HG03442 (cell line): ENCODE measurements around the gene ATRIP.
A peak's percentile ranks its signal among the peaks of the same experiment; 100 is the strongest.
"Not testable (repeated sequence)": the region's sequence is repeated elsewhere in the genome, so short reads cannot be mapped to it uniquely, and the experiment has no call there.

ENCODE experiments used
- ATAC-seq: cut with Tn5 transposase; IDR thresholded peaks from one replicate; pipeline ENCODE4 v1.9.1; 2021; ENCODE audit warnings: mild to moderate bottlenecking, moderate library complexity; ENCODE audit not compliant: unreplicated experiment

The ATRIP gene

DNA sequence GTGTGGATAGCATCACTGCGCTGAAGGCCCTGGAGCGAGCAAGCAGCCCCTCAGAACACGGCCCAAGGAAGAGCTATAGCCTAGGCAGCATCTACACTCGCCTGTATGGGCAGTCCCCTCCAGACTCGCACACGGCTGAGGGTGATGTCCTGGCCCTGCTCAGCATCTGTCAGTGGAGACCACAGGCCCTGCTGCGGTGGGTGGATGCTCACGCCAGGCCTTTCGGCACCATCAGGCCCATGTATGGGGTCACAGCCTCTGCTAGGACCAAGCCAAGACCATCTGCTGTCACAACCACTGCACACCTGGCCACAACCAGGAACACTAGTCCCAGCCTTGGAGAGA, 20.5 kb downstream of the ATRIP start:
- ATAC-seq: no peak

DNA sequence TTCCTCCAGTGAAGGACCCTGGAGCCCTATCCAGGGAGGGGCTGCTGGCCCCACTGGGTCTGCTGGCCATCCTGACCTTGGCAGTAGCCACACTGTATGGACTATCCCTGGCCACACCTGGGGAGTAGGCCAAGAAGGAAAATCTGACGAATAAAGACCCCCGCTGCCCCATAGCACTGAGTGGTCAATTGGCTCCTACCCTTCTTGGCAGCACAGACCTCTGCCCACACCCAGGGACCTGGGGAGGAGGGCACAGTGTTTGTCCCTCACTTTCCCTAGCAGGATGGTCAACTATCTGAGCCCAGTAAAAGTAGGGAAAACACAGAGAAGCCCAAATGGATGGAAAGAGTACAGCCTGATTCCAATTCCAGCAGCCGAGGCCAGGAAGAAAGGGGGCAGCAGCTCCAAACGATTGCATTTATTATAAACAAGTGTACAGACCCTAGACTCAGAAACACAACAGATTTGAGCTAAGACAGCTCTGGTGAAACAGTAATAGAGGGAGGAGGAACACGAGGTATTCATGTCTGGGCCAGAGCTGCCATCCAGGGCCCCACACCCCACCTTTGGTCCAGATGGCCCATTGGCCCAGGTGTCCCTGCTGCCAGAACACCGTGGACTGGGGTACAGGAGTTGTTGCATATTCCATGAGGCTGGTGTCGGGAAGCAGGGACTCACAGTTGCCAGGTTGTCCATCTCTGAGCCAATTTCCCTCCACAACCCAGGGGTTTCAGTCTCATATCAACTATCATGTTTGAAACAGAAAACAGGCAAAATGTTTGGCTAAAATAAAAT, 21.1 kb downstream of the ATRIP start:
- no peak for ATAC-seq

DNA sequence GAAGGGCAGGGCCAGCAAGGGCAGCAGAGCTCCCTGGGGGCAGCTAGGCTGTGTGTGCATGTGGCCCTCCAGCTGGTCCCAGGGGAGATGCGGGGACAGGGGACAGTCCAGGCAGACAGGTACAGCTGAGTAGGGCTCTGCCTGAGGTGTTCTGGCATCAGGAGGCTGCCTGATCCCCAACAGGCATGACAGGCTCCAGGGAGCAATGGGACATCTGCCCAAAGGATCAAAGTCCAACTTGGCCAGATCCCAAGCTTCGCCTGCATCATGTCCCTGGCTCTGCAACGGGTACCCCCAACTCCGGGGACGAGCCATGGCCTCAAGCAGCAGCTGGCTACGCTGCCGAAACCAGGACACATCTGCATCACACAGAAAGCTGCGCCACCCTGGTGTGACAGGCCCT, 21.8 kb downstream of the ATRIP start:
- no peak for ATAC-seq

DNA sequence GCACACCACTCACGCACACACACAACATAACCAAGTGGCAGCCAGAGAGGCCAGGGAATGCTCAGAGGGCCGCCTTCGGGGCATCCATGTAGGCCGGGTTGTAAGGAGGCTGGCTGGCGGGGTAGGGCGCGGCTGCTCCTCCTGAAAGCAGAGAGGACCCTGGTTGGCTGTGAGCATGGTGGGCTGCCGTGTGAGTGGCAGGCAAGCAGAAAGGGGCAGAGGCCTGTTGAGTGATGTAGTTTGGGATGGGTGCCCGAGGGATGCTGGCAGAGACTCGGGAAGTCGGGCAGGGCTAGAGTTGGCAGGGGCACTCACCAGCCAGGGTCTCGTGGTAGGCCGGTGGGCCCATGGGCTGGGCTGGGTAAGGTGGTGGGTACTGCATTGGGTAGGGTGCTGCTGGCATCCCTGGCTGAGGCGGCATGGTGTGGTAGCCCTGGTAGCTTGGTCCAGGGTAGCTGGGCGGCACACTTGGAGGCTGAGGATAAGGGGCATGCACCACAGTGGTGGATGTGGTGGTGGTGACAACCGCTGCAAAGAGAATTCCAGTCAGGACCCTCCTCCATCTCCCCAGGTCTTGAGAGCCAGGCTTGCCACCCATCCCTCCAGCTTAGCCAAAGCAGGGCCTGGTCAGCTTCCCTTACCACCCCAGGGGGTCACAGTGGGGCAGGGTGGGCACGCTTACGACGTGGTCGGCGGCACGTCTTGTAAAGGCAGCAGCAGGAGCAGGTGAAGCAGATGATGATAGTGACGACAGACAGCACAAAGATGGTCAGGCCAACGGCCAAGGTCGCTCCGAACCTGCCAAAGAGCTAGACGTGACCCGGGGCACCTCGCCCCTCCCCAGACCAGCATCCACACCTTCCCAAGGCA, 22.7 kb downstream of the ATRIP start:
- ATAC-seq: no peak

DNA sequence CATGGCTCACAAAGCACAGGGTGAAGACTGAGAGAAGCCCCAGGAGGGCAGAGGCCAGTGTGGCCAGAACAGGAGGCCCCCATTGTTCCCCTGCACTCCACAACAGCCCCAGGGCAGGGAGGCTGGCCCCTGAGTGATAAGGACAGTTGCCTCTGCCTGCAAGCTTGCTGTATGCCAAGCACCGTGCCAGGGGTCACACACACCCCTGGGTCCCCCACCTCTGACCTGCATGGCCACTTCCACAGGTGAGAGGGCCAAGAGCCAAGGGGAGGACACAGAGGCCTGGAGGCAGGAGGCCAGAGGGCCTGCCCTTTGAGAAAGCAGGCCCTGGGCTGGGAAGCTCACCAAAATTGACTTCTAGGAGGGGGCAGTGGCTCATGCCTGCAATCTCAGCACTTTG, 23.7 kb downstream of the ATRIP start:
- ATAC-seq: no peak

DNA sequence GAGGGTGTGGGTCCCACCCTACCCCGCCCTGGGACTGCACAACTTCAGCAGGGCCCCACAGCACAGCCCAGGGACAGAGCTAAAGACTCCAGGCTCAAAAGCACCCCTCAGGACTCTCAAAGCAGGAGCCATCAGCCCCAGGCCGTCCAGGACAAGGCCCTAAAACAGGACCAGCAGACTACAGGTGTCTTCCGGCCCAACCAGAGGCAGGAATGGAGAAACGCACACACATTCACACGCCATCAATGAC, 26.1 kb downstream of the ATRIP start:
- no peak for ATAC-seq

DNA sequence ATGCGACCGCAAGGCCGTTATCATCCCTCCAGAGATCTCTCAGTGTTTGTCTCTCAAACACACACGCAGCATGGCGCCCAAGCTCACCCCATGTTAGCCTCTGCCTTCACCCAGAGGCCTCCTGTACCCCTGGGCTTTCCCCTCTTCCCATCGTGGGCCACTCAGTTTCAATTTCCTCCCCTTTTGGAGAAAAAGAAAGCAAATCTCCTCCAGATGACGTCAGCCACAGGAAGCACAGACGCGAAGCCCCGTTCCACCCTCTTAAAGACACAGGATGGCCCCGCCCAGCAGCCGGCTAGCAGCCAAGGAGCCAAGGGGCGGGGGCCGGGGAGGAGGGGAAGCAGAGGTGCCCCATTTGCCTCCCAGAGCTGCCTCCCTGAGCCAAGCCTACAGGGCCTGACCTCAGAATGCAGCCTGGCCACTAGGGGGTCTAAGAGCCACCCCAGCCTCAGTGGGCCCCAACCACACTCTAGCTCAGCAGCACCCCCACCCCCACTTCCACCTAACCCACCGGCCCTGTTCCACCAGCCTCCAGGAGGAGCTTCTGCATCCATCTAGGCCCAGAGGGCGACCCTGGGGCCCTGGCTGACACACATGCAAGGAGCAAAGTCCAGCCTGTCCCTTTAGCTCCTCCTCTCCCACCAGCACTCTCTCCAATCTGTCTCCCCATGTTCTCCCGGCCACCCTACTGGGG, 26.5 kb downstream of the ATRIP start:
- ATAC-seq: peak; percentile 73

DNA sequence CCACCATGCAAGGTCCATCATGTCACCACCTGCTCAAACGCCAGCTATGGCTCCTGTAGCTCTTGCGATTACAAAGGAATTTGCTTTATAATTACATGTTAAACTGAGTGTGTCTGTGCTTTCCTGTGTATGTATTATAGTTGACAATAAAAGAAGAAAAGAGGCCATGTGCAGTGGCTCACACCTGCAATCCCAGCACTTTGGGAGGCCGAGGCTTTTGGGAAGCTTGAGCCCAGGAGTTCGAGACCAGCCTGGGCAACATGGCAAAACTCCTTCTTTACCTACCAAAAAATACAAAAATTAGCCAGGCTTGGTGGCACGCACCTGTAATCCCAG, 27.0 kb downstream of the ATRIP start:
- ATAC-seq: no peak

DNA sequence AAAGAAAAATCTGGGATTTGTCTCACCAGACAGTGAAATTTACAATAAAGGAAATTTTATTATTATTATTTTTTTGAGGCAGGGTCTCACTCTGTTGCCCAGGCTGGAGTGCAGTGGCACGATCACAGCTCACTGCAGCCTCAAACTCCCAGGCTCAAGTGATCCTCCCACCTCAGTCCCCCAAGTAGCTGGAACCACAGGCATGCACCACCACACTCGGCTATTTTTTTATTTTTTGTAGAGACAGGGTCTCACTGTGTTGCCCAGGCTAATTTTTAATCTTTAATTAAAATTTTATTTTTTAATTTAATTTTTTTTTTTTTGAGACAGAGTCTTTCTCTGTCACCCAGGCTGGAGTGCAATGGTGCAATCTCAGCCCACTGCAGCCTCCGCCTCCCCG, 27.5 kb downstream of the ATRIP start:
- not testable (repeated sequence) for ATAC-seq

DNA sequence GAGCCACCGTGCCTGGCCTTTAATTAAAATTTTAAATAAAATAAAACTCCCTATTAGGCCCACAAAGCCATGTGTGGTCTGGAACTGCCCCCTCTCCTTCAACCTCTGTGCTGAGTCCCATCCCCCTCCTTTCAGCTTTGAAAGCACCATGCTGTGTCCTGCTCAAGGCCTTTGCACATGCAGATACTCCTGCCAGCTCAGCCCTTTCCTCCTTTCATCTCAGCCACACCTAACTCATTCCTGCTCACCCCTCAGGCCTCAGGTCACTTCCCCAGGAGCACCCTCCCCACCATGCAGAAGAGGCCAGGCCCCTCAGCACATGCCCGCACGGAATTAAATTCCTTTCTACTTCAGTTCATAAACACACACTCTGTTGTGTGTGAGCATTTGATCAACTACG, 28.1 kb downstream of the ATRIP start:
- ATAC-seq: no peak

DNA sequence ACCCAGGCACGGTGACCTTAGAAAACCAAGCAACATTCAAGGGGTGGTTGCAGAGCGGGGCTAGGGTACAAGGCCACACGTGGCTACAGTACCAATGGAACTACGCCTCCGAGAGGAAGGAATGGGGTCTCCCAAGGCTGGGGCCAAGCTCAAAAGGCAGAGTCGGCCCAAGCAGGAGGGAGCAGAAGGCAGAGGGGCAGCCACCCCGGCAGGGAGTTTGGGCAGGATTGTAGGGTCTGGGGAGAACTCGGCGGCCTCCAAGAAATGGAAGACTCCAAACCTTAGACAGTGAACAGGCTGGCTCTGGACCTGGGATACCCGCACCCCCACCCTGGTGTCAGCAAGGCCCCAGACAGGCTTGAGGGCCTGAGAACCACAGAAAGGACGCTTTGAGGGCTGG, 28.7 kb downstream of the ATRIP start:
- no peak for ATAC-seq

DNA sequence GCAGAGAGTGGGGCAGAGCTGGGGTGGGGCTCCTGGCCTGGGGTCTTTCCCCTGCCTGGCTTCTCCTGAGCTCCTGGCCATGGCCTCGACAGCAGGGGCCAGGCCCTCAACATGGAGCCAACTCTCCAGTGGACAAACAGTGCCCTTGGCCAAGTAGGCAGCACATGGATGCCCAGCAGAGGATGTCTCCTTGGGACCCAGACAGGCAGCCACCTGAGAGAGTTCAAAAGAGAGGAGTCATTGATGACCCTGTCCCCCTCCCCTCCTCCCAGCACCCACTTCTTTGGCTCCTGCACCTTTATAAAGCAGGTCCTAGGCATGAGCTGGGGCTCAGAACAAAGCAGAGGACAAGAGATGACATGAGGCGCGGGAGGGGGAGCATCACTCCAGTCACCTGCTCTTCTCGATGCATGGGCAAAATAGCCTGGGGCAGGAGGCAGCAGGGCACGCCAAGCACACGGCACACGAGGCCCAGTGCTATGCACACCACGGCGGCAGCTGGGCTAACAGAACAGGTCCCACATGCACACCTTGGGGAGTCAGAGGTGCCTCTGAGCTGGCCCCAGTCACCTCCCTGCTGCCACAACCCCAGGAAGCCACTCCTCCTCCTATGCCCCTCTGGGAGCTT, 30.0 kb downstream of the ATRIP start:
- ATAC-seq: no peak

DNA sequence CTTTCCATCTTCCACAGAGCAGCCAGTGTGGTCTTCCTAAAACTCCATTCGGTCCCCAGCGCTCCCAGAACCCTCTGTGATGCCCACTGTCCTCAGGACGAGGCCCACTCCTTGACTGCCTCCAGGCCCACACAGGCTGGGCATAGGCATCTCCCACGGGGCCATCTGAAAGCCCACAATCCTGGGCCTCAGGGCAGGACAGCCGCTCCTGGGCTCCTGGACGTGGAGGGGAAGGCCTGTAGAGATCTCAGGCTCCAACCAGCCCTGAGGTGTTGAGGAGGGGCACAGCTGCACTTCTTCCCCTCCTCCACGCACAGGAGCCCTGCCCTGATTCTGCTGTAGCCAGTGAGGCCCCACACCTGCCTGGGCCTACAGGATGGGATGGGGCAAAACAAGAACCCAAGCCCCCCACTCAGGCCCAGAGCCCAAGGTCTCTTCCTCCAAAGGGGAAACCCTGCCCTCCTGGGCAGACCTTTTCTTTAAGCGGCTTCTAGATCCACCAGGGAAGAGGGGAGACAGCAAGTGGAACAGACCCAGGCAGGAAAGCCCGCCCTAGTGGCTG, 31.5 kb downstream of the ATRIP start:
- no peak for ATAC-seq

DNA sequence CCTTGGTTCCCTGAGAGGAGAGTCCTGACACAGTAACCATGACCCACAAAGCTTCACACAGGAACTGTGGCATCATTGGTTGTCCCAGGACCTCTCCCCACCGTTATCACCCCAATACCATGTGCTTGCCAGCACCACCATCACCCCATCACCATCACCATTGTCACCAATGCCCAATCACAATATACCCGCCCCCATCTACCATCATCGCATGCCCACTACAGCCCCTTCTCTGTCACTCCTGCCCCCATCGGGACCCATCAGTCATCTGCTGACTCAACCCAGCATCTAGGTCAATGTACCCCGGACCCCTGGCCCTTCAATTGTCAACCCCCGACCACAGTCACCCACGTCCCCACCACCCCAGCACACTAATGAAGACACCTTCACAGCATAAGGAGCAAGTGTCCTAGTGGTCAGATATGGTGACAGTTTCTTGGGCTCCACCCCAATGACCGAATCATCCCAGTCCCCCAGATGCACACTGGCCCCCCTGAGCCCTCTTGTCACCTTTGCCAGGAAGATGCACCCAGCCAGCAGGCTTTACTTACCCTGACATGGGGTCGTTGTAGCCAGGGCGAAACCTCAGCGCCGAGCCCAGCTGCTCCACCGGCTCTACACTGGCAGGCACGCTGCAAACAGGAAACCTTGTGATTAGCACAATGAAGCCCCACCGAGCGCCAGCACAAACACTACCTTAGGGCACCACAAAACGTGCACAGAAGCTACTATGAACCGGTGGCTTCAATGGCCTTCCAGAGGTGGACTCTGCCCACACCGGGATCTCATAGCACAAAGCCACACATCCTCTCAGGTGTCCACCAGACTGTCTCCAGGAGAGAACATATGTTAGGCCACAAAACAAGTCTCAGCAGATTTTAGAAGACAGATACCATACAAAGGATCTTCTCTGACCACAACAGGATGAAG, 32.4 kb downstream of the ATRIP start:
- ATAC-seq: no peak

DNA sequence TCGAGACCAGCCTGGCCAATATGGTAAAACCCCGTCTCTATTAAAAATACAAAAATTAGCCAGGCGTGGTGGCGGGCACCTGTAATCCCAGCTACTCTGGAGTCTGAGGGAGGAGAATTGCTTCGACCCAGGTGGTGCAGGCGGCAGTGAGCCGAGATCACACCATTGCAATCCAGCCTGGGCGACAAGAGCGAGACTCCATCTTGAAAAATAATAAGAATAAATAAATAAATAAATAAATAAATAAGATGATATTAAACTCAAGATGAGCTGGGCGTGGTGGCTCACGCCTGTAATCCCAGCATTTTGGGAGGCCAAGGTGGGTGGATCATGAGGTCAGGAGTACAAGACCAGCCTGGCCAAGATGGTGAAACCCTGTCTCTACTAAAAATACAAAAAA, 34.4 kb downstream of the ATRIP start:
- not testable (repeated sequence) for ATAC-seq

DNA sequence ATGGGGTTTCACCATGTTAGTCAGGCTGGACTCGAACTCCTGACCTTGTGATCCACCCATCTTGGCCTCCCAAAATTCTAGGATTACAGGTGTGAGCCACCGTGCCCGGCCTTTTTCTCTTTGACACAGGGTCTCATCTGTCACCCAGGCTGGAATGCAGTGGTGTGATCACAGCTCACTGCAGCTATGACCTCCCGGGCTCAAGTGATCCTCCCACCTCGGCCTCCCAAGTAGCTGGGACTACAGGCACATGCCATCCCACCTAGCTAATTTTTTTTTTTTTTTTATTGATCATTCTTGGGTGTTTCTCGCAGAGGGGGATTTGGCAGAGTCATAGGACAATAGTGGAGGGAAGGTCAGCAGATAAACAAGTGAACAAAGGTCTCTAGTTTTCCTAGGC, 36.3 kb downstream of the ATRIP start:
- not testable (repeated sequence) for ATAC-seq

DNA sequence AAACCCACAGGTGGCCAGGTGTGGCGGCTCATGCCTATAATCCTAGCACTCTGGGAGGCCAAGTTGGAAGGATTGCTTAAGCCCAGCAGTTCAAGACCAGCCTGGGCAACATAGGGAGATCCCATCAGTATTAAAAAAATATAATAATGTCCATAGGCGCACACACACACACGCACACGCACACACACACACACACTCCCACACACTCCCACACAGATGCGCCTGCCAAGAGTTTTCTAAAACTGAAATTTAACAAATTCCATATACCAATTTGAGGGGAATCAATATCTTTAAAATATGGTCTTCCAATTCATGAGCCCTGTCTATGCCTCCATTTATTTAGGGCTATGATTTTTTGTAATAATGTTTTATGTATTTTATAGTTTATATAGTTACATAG, 40.4 kb downstream of the ATRIP start:
- ATAC-seq: no peak

DNA sequence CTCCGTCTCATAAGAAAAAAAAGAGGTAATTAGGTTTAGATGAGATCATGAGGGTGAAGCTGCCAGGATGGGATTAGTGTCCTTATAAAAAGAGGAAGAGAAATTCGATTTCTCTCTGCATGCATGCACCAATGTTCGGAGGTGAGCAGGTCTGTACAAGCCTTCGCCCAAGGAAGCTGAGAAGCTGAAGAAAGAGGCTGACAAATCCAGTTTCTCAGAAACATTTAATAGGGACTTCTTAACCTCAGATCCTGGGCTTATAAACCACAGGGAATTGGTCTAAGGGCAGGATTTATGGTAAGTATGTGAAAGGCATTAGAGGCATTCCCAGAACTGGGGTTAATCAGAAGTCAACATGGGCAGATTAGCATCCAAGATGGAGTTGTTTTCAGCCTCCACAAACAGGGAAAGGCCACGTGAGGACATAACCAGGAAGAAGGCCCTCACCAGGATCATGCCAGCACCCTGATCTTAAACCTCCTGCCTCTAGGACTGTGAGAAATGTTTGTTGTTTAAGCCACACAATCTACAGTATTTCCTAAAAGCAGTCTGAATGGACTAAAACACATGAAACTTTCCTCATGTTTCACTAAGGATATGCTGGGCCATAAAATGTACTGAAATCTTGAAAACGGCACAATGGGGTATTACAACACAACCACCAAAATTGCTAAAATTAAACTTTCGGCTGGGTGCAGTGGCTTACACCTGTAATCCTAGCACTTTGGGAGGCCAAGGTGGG, 46.1 kb downstream of the ATRIP start:
- ATAC-seq: no peak

DNA sequence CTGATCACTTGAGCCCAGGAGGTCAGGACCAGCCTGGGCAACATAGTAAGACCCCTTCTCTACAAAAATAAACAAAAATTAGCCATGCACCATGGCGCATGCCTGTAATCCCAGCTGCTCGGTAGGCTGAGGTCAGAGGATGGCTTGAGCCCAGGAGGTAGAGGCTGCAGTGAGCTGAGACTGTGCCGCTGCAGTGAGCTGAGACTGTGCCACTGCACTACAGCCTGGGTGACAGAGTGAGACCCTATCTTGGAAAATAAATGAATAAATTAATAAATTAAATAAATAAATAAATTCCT, 46.6 kb downstream of the ATRIP start:
- no peak for ATAC-seq

DNA sequence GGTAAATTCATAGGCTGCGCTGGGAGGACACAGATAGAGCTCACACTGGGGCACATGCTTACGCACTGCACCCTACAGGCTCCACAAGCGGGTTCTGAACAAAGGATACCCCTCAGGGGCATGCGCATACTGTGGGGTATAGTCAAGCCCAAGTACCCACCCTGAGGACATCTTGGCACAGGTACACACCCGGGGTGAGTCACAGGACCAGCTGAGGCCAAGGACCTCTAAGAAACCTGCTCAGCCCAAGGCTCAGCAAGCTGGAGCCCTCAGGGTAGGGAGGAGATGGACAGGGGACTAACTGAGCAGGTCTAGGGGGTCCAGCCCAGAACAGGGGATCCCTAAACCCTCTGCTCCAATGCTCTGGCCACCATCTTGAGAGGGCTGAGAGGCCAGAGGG, 54.1 kb downstream of the ATRIP start:
- no peak for ATAC-seq
